Measurements from ENCODE around the gene C16orf74. TPM values are rescaled to one million over a fixed set of nuclear protein-coding genes. Genes with fewer than 3 reads are reported as not detected.

The C16orf74 gene
- total and polyA plus RNA-seq, 5 donors: 1.1 to 2.1 (median 1.5) TPM

GRCh38 chr16:85738923-85739715 is 11.8 kb downstream of the C16orf74 start:
- Histone ChIP-seq H3K9me3 (ENCODE audit: control insufficient read depth, low read length) (no peaks in the 10 kb centered on the region), H3K27me3 (ENCODE audit: control insufficient read depth, insufficient read depth) (no peaks in the 10 kb centered on the region), H3K27ac (ENCODE audit: low read length) (no peak overlapping the region), H3K4me3 (ENCODE audit: low read length) (no peak overlapping the region), H3K4me1 (ENCODE audit: control insufficient read depth, insufficient read depth, low read length) (no peaks in the 10 kb centered on the region)
- intact Hi-C loops (cut with DNase I): no loop called here
- ATAC-seq (no peak), DNase-seq (no peak)
- 68% methylated on average over 13 of the region's 13 CpGs for WGBS

GRCh38 chr16:85736921-85737320 is 14.0 kb downstream of the C16orf74 start:
- no peak overlapping the region for H3K4me3 ChIP-seq (ENCODE audit: low read length)
- intact Hi-C loops (cut with DNase I): no loop called here
- ATAC-seq (no peak), DNase-seq (no peak)
- no peaks in the 10 kb centered on the region for H3K4me1 ChIP-seq (ENCODE audit: control insufficient read depth, insufficient read depth, low read length)
- no peaks in the 10 kb centered on the region for H3K9me3 ChIP-seq (ENCODE audit: control insufficient read depth, low read length)
- H3K27me3 ChIP-seq (ENCODE audit: control insufficient read depth, insufficient read depth): no peaks in the 10 kb centered on the region
- 83% methylated on average over 9 of the region's 9 CpGs for WGBS
- H3K27ac ChIP-seq (ENCODE audit: low read length): no peak overlapping the region

GRCh38 chr16:85735946-85736345 is 14.9 kb downstream of the C16orf74 start:
- Histone ChIP-seq H3K27ac (ENCODE audit: low read length) (no peak overlapping the region), H3K9me3 (ENCODE audit: control insufficient read depth, low read length) (no peaks in the 10 kb centered on the region), H3K4me1 (ENCODE audit: control insufficient read depth, insufficient read depth, low read length) (no peaks in the 10 kb centered on the region), H3K4me3 (ENCODE audit: low read length) (no peak overlapping the region), H3K27me3 (ENCODE audit: control insufficient read depth, insufficient read depth) (no peaks in the 10 kb centered on the region)
- intact Hi-C loops (cut with DNase I): no loop called here
- ATAC-seq: no peak
- DNase-seq: no peak
- WGBS: 72% methylated on average over 6 of the region's 6 CpGs

- DNase-seq (no peak), ATAC-seq (no peak)
- H3K9me3 ChIP-seq (ENCODE audit: control insufficient read depth, low read length): no peaks in the 10 kb centered on the region
- no peaks in the 10 kb centered on the region for H3K27me3 ChIP-seq (ENCODE audit: control insufficient read depth, insufficient read depth)
- WGBS: 70% methylated on average over 14 of the region's 14 CpGs
- intact Hi-C loops (cut with DNase I): no loop called here
- no peak overlapping the region for H3K27ac ChIP-seq (ENCODE audit: low read length)
- H3K4me3 ChIP-seq (ENCODE audit: low read length): no peak overlapping the region
- no peaks in the 10 kb centered on the region for H3K4me1 ChIP-seq (ENCODE audit: control insufficient read depth, insufficient read depth, low read length)
Measured at GRCh38 chr16:85735225-85735635, 15.7 kb downstream of the C16orf74 start.

GRCh38 chr16:85734311-85735017 is 16.4 kb downstream of the C16orf74 start:
- no peak for DNase-seq
- Histone ChIP-seq H3K4me1 (ENCODE audit: control insufficient read depth, insufficient read depth, low read length) (no peaks in the 10 kb centered on the region), H3K9me3 (ENCODE audit: control insufficient read depth, low read length) (no peaks in the 10 kb centered on the region), H3K4me3 (ENCODE audit: low read length) (no peak overlapping the region), H3K27me3 (ENCODE audit: control insufficient read depth, insufficient read depth) (no peaks in the 10 kb centered on the region), H3K27ac (ENCODE audit: low read length) (no peak overlapping the region)
- no peak for ATAC-seq
- 78% methylated on average over 10 of the region's 10 CpGs for WGBS
- intact Hi-C loops (cut with DNase I): no loop called here

- H3K27ac ChIP-seq (ENCODE audit: low read length): no peak overlapping the region
- no peaks in the 10 kb centered on the region for H3K4me1 ChIP-seq (ENCODE audit: control insufficient read depth, insufficient read depth, low read length)
- DNase-seq: peak in 2 of 3 donors; percentile 72 to 76
- H3K4me3 ChIP-seq (ENCODE audit: low read length): no peak overlapping the region
- peak; percentile 39 to 45 for ATAC-seq
- intact Hi-C loops (cut with DNase I): no loop called here
- 44% methylated on average over 11 of the region's 11 CpGs for WGBS
- no peaks in the 10 kb centered on the region for H3K9me3 ChIP-seq (ENCODE audit: control insufficient read depth, low read length)
- no peaks in the 10 kb centered on the region for H3K27me3 ChIP-seq (ENCODE audit: control insufficient read depth, insufficient read depth)
Measured at GRCh38 chr16:85733839-85734170, 17.1 kb downstream of the C16orf74 start.

- intact Hi-C loops (cut with DNase I): no loop called here
- DNase-seq (peak in 1 of 3 donors; percentile 46), ATAC-seq (peak in 1 of 2 donors; percentile 17)
- Histone ChIP-seq H3K4me3 (ENCODE audit: low read length) (no peak overlapping the region), H3K27me3 (ENCODE audit: control insufficient read depth, insufficient read depth) (no peaks in the 10 kb centered on the region), H3K27ac (ENCODE audit: low read length) (no peak overlapping the region), H3K4me1 (ENCODE audit: control insufficient read depth, insufficient read depth, low read length) (no peaks in the 10 kb centered on the region), H3K9me3 (ENCODE audit: control insufficient read depth, low read length) (no peaks in the 10 kb centered on the region)
- WGBS: 54% methylated on average over 13 of the region's 13 CpGs
Measured at GRCh38 chr16:85733155-85733838, 17.6 kb downstream of the C16orf74 start.

- no peak overlapping the region for H3K4me3 ChIP-seq (ENCODE audit: low read length)
- ATAC-seq: no peak
- H3K27ac ChIP-seq (ENCODE audit: low read length): no peak overlapping the region
- no peaks in the 10 kb centered on the region for H3K4me1 ChIP-seq (ENCODE audit: control insufficient read depth, insufficient read depth, low read length)
- no peak for DNase-seq
- H3K9me3 ChIP-seq (ENCODE audit: control insufficient read depth, low read length): no peaks in the 10 kb centered on the region
- 71% methylated on average over 5 of the region's 5 CpGs for WGBS
- H3K27me3 ChIP-seq (ENCODE audit: control insufficient read depth, insufficient read depth): no peaks in the 10 kb centered on the region
- intact Hi-C loops (cut with DNase I): no loop called here
Measured at GRCh38 chr16:85731179-85731578, 19.7 kb downstream of the C16orf74 start.

GRCh38 chr16:85730186-85730465 is 20.8 kb downstream of the C16orf74 start:
- ATAC-seq (no peak), DNase-seq (no peak)
- Histone ChIP-seq H3K9me3 (ENCODE audit: control insufficient read depth, low read length) (no peaks in the 10 kb centered on the region), H3K27me3 (ENCODE audit: control insufficient read depth, insufficient read depth) (no peaks in the 10 kb centered on the region), H3K4me1 (ENCODE audit: control insufficient read depth, insufficient read depth, low read length) (no peaks in the 10 kb centered on the region), H3K27ac (ENCODE audit: low read length) (no peak overlapping the region), H3K4me3 (ENCODE audit: low read length) (no peak overlapping the region)
- intact Hi-C loops (cut with DNase I): no loop called here
- WGBS: 80% methylated on average over 5 of the region's 5 CpGs

- H3K4me3 ChIP-seq (ENCODE audit: low read length): no peak overlapping the region
- DNase-seq (no peak), ATAC-seq (no peak)
- H3K27me3 ChIP-seq (ENCODE audit: control insufficient read depth, insufficient read depth): no peaks in the 10 kb centered on the region
- H3K27ac ChIP-seq (ENCODE audit: low read length): no peak overlapping the region
- WGBS: 58% methylated on average over 16 of the region's 16 CpGs
- intact Hi-C loops (cut with DNase I): loop anchor here in 2 of 4 donors (5.0 to 10.0 kb wide), 2 partner anchors 475 to 727 kb away; no protein-coding TSS in a partner anchor
- H3K9me3 ChIP-seq (ENCODE audit: control insufficient read depth, low read length): no peaks in the 10 kb centered on the region
- no peaks in the 10 kb centered on the region for H3K4me1 ChIP-seq (ENCODE audit: control insufficient read depth, insufficient read depth, low read length)
Measured at GRCh38 chr16:85729452-85730185, 21.3 kb downstream of the C16orf74 start.

Data from right cardiac atrium (tissue), 5 donors.